Fibroblast of lung (primary cell): ENCODE results near the gene AKAP6.

Experiments
- EZH2 ChIP-seq: IDR thresholded peaks from 2 replicates; pipeline ENCODE4 v1.5.1; 2012; ENCODE audit warnings: low read length, control low read depth, mild to moderate bottlenecking; ENCODE audit errors: missing control alignments
- TF ChIP-seq, protein P1 (sequence below), 2 donors: IDR thresholded peaks in 1 of 2; conservative IDR thresholded peaks in 1 of 2; 1 replicate in 1 of 2; 2 replicates in 1 of 2; pipeline ENCODE4 v1.5.1; 2011 to 2012; ENCODE audit warnings: low read length in 2 of 2, control low read depth in 1 of 2, inconsistent platforms in 1 of 2, low read depth in 1 of 2, mild to moderate bottlenecking in 1 of 2

DNA sequence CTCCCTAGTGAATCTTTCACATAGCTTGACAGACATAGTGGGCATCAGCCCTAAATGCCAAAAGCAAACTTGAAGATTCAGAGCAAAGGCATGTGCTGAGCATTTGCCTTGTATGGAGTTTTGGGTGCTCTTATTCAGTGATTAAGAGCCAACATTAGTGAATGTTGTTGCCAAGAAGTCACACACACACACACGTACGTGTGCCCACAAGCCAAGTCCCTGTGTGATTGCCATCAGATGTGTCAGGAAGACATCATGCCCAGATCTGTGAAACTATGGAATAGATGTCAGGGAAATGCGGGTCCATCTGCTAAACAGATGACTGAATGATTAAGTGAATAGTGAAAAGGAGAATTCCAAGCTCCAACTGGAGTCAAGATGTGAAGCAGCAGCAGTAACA is 149.0 kb downstream of the AKAP6 start:
- TF ChIP-seq, protein P1, sequence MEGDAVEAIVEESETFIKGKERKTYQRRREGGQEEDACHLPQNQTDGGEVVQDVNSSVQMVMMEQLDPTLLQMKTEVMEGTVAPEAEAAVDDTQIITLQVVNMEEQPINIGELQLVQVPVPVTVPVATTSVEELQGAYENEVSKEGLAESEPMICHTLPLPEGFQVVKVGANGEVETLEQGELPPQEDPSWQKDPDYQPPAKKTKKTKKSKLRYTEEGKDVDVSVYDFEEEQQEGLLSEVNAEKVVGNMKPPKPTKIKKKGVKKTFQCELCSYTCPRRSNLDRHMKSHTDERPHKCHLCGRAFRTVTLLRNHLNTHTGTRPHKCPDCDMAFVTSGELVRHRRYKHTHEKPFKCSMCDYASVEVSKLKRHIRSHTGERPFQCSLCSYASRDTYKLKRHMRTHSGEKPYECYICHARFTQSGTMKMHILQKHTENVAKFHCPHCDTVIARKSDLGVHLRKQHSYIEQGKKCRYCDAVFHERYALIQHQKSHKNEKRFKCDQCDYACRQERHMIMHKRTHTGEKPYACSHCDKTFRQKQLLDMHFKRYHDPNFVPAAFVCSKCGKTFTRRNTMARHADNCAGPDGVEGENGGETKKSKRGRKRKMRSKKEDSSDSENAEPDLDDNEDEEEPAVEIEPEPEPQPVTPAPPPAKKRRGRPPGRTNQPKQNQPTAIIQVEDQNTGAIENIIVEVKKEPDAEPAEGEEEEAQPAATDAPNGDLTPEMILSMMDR (conservative IDR thresholded peaks at IDR 0.05 in 1 of 2, IDR thresholded peaks at IDR 0.05 in 1 of 2; ENCODE audit: low read depth in 1 of 2, low read length in 2 of 2) = no peak
- TF ChIP-seq EZH2 = no peak
